MV-4-11 (cell line): ENCODE data around the gene NAV1.
"Not testable (repeated sequence)": the region's sequence is repeated elsewhere in the genome, so short reads cannot be mapped to it uniquely, and the experiment has no call there.

ENCODE experiments used
- DNase-seq: peaks from one replicate; lab custom pipeline; 2025; lab: John Stamatoyannopoulos, UW

NAV1 gene

GRCh38 chr1:201565024-201565730 is 26.2 kb downstream of the NAV1 start:
- no peak for DNase-seq

GRCh38 chr1:201565771-201566528 is 27.0 kb downstream of the NAV1 start:
- DNase-seq = no peak

DNA sequence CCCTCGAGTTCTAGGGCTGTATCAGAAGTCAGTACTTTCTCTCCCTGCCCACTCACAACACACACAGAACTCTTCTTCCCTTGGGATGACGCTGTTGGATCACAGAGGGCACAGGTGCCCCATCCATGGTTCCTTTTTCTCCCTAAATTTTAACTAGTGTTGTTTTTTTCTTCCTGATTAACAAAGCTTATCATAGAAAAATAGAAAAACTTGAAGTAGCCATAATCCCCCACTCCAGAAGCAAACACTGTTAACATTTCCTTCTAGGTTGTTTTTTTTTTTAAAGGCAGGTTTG is 27.5 kb downstream of the NAV1 start:
- DNase-seq = no peak

DNA sequence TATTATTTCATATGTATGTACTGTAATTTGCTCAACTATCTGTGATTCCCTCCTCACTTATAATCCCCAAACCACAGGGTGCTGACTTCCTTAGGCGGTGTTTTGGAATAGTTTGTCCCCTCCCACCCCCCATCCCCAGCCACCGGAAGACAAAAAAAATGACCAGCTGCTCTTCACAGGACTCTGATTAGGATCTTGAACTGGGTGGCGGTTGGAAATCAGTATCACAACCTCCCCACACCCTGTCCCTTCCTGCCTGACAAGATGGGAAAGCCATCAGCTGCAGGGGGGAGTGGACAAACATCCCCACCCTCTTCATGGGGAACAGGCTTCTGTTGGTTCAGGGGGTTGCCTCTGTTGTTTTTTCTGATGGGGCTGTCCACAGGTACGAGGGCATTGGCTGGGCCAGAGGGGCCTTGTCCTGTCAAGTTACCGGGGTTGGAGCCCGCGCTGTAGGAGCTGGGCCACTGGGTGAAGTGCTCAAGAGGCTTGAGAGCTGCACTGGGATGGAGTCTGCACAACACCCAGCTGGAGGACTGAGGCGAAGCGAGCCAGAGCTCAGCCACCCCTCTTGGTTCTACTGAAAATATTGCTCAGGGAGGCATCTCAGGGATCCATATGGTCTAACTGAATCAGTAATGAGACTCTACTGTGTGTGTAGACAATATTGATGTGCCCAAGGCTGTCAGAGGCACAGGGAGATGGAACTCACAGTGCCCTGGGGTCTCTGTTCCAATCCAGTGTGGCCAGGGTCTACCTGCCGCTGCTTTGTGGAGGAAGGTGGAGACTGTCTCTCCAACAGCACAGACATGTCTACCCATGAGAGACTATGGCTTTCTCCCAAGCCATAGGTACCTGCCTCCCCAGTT is 28.2 kb downstream of the NAV1 start:
- DNase-seq = no peak

DNA sequence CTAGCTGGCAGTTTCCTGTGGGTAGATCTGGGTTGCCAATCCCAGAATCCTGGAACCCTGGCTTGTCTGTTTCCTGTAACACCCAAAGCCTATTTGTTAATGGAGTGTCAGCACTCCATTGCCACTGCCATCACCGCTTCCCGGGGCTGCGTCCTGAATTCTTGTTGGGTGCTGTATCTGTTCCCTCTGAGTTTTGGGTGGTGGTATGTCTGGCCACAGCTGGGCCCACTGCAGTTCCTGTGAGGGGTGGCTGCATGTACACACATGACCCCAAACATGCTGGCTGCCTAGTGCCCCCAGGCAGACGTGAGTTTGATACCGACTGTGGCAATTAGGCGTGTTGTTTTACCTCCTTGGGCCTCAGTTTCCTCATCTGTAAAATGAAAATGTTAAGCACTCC is 29.3 kb downstream of the NAV1 start:
- DNase-seq = no peak

- DNase-seq = no peak
These were observed 29.9 kb downstream of the NAV1 start for GRCh38 chr1:201568859-201569294.

DNA sequence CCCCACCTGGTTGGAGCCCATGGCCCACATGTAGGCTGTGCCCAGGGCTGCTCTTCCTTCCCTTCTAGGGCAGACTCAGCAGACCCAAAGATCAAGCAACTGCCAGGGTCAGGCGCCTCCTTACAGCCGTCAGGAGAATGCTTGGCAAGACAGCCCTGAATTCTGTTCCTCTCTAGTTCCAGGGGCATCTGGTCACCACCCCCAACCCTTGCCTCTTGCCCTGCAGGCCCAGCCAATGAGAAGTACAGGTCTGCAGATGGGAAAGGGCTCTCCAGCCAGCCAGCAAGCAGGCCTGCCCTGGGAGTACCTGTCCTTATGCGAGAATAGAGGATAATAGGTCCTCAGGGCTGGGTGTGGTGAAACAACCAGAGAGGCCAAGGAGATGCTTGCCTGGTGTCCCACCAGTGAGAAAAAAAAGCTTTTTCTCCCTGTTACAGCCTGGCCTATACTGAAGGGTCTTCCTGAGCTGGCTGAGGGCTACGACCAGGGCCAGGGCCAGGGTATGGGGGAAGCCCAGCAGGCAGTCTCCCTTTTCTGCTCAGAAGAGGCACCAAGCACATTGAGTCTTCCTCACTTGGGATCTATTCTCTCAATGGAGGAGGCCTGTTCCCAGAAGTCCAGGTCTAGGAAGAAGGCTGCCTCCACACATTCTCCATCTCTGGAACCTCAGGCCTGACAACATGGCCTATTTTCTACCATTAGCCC is 31.4 kb downstream of the NAV1 start:
- no peak for DNase-seq

GRCh38 chr1:201570886-201571624 is 32.1 kb downstream of the NAV1 start:
- peak; percentile 90 for DNase-seq

DNA sequence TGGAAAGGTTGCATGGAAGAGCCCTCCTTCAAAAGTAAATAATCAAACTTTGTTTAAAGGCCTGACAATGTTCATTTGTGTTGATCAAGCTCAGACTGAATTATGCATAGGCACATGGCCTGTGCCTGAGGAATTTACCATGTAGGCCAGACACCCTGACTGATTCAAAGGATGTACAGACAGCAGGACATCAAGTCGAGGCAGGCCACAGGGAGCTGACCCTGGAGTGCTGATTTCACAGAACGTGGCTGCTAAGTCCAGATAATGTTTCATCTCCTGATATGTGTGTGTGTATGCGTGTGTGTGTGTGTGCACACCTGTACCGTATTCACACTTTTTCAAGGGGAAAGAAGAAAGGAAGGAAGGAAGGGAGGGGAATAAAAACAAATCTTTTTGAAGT is 34.1 kb downstream of the NAV1 start:
- DNase-seq = no peak

DNA sequence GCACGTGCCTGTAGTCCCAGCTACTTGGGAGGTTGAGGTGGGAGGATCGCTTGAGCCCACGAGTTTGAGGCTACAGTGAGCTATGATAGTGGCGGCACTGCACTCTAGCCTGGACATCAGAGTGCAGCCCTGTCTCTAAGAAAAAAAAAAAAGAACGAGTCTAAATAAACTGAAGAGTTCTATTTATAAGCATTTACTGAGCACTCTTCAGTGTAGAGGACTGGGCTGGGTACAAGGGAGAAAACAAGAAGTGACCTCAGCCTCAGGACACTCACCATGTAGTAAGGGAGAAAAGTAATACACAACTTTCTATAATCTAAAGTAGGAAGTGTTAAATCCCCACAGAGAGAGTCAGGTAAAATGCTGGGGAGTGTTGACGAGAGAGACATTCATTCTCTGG is 35.0 kb downstream of the NAV1 start:
- no peak for DNase-seq

DNA sequence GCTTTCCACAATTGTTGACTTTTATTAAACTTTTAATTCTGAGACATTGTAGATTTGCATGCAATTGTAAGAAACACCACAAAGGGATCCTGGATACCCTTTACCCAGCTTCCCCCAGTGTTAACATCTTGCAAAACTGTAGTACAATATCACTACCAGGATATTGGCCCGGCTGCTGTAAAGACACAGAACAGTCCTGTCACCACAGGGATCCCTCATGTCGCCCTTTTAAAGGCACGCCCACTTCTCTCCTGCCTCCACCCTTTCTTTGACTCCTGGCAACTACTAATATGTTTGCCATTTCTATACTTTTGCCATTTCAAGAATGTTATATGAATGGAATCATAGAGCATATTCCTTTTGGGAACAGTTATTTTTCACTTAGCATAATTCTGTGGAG is 37.0 kb downstream of the NAV1 start:
- no peak for DNase-seq

GRCh38 chr1:201576914-201577313 is 38.0 kb downstream of the NAV1 start:
- no peak for DNase-seq

DNA sequence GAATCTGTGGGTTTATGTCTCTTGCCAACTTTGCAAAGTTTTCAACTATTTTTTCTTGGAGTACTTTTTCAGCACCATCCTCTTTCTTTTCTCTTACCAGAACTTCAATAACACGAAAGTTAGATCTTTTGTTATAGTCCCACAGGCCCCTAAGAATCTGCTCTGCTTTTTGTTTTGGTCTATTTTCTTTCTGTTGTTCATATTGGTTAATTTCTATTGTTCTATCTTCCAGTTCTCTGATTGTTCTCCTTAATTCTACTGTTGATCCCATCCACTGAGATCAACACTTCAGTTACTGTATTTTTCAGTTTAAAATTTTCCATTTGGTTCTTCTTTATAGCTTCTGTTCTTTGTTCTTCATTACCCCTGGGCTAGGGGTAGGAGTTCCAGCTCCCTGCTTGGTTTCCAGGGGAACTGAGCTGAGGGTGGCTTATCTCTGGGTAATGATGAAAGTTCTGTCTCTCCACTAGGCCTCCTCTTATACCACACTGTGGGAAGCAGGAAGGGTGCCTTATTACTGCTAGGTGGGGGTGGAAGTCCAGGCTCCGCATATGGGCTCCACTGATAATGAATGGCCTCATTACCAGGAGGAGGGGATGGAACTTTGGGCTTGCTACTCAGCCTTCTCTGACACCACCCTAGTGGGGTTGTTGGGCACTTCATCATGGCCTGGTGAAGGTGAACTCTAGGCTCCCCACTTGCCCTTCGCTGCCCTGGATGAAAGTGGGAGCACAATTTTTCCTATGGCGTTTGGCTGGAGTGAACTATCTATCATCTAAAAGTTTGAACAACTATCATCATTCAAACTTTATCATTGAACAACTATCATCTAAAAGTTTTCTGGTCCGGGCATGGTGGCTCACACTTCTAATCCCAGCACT is 39.3 kb downstream of the NAV1 start:
- peak; percentile 55 for DNase-seq

DNA sequence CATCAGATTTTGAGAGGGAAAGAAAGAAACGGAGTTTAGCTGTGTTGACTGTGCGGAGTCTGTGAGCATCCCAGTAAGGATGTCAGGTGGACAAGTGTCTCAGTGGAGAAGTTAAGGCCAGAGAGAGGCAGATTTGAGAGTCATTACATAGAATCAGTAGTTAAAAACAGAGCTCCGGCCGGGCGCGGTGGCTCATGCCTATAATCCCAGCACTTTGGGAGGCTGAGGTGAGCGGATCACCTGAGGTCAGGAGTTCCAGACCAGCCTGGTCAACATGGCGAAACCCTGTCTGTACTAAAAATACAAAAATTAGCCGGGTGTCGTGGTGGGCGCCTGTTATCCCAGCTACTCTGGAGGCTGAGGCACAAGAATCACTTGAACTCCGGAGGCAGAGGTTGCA is 42.4 kb downstream of the NAV1 start:
- not testable (repeated sequence) for DNase-seq

- DNase-seq = no peak
These were observed 43.9 kb downstream of the NAV1 start for GRCh38 chr1:201582705-201583442.

DNA sequence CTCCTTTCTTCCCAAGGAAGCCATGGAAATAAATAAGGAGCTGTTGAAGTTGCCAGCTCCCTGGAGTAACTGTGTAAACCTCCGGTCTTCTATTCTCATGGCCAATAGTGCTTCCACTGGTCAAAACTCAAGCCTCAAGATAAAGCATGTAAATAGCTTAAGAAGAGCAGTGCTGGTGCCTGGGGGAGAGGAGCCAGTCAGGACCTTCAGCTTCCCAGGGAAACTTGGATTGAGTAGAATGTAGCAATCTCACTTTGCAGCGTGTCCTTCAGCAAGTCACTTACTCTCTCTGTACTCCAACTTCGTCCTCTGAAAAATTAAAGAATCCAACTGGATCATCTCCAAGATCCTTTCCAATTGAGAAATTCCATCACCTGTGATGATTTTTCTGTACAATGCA is 44.7 kb downstream of the NAV1 start:
- DNase-seq = no peak

- no peak for DNase-seq
These were observed 45.7 kb downstream of the NAV1 start for GRCh38 chr1:201584471-201585092.

DNA sequence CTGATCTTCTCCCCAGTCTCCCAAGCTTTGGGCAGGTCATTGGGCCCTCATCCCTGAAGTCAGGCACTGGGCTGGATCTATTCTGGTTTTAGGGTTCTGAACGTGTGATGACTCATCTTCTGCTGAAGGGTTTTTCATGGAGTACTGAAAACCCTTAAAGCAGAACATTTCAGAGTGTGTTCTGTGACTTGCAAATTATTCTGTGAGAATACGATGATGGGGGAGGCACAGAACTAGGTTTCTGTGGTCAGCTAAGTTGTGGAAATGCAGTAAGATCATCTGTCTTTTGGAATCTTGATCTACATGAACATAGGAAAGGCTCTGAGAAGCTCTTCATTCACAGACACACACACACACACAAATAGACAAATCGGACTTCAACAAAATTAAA is 46.2 kb downstream of the NAV1 start:
- peak; percentile 31 for DNase-seq

DNA sequence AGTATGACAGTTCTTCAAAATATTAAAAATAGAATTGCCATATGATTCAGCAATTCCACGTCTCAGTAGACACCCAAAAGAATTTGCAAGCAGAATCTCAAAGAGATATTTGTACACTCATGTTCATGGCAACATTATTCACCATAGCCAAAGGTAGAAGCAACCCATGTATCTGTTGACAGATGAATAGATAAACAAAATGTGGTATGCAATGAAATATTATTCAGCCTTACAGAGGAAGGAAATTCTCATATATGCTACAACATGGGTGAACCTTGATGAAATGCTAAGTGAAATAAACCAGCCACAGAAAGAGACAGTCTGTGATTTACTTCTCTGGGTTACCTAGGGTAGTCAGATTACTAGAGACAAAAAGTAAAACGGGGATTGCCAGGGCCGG is 47.0 kb downstream of the NAV1 start:
- no peak for DNase-seq
